ENCODE measurements around the gene KRTAP10-10. TPM values are rescaled to one million over a fixed set of nuclear protein-coding genes. Genes with fewer than 3 reads are reported as not detected.
"Not testable (repeated sequence)": the region's sequence is repeated elsewhere in the genome, so short reads cannot be mapped to it uniquely, and the experiment has no call there.

Gene KRTAP10-10
- total RNA-seq, 1 experiment from 2014 or later, result not detected

DNA sequence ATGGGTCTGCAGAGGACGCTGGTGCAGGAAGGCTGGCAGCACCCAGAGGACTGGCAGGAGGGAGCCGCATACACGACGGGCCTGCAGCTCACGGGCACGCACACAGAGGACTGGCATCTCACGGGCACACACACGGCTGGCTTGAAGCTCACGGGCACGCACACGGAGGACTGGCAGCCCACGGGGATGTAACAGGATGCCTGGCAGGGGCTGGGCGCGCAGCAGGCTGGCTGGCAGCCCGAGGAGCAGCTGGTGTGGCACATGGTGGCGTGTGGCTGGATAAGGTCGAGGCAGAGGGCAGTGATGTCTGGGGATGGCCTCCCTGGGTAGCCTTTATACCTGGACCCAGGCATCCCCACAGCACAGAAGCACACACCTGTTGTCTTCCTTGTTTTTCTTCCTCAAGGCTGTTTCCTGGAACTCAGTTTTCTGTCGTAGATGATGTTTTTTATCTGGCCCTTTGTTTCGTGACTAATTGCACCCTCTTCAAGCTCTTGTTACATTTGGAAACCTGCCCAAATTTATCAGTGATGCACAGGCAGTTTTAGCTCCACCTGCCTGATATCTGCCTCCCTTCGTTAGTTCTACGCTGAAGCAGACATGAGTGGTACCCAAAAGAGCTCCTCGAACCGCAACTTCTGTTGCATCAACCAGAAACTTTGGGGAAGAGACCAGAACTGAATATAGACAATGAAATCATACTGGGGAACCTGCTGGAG, 44.9 kb downstream of the KRTAP10-10 start, which contains the start of gene KRTAP12-1:
TSS of gene KRTAP12-1 (minus strand) at position 303 of the 719 bp plus-strand sequence. CDS start at position 263, 40 bp downstream.
- DNase-seq (ENCODE audit: low spot score), result no peak

DNA sequence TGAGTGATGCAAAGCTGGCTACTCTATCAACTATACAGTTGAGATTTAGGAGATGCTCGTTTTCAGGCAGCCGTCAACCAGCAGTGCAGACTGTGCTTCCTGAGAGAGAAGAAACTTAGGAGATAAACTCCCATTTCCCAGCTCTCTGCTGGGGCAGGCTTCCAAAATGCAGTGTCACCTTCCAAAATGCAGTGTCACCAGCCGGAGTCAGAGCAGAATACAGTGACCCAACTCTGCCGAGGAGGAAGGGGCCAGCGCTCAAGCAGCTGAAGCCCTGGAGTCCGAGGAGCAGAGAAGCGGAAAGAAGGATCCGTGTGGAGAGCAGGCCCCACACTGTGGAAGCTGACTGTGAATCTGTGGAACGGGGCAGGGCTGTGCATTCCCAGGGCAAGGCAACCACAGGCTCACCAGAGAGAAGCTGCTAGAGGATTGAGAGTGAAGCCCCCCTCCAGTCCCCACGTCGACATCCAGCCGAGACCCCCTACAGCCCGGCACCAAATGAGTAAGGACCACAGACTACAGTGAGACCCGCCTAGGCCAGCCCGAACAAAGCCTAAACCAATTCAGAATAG, 45.5 kb downstream of the KRTAP10-10 start:
- DNase-seq (ENCODE audit: low spot score), result no peak

DNA sequence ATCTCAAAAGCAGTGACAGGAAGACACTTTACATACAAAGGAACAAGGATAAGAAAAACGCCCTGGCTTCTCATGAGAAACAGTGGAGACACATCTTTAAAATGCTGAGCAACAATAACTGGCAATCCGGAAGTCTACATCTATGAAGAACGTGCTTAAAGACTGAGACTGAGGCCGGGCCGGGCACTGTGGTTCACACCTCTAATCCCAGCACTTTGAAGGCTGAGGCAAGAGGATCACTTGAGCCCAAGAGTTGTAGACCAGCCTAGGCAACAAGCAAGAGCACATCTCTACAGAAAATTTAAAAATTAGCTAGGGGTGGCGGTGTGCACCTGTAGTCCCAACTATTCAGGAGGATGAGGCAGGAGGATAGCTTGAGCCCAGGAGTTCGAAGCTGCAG, 46.9 kb downstream of the KRTAP10-10 start:
- DNase-seq (ENCODE audit: low spot score), result no peak

DNA sequence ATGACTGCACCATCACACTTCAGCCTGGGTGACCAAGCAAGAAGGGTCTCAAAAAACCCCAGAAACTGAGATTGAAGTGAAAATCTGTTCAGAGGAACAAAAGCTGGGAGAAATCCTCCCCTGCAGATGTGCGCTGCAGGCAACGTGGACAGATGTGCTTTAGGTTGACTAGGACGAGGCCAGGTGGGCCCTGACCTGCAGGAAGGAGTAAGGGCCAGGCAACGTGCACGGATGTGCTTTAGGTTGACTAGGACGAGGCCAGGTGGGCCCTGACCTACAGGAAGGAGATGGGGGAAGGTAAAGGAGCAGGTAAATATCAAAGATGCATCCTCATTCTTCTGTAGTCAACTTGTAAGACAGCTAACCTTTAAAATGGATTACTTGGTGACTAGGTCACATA, 47.3 kb downstream of the KRTAP10-10 start:
- DNase-seq (ENCODE audit: low spot score), result no peak

DNA sequence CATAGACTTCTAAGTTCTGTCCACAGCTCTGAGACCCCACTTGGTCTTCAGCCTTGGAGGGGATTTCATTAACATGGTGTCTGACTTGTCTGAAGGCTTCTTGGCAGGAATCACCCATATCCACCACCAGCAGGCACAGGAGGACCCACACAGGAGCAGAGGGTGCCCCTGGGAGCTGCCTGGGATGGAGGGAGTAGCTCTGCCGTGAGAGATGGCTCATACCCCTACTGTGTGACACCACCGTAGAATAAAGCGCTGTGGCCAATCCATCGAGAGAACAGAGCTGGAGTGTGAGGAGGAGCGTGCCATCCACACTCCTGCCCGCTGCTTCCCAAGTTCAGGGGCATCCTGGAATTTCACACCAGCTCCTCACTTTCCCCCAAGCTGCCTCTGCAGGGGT, 47.9 kb downstream of the KRTAP10-10 start:
- not testable (repeated sequence) for DNase-seq (ENCODE audit: low spot score)

DNA sequence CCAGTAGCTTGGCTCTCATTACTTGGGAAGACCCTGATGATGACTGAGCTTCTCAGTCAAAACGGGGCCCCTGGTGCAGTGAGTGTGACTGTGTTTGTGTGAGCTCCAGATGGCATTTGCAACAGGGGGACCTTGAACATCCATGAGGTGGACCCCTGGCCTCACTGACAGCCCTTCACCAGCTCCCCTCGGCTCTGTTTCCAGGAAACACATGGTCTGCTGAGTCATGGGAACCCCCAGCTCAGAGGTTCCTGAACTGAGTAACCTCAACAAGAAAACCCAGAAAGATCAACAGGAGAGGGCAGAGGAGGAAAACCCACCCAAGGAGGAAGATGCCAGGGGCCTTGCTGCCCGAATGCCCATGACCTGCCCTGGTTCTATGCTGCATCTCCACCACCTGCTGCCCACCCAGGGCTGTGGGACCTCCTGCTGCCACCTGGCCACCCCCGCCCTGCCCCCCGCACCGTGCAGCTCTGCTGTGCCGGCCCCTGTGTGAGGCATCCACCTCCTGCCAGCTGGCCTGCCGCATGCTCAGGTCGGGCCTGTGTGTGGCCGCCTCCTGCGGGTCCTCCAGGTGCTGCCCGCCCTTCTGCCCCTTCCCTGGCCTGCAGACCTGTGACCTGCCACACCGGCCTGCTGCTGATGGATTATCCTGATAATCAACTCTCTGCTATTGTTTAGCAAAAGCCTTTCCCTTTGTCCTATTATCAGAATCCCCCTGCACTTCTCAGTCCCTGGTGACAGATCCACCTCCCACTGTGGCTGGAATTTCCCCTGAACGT, 49.0 kb downstream of the KRTAP10-10 start:
- DNase-seq (ENCODE audit: low spot score), result no peak

DNA sequence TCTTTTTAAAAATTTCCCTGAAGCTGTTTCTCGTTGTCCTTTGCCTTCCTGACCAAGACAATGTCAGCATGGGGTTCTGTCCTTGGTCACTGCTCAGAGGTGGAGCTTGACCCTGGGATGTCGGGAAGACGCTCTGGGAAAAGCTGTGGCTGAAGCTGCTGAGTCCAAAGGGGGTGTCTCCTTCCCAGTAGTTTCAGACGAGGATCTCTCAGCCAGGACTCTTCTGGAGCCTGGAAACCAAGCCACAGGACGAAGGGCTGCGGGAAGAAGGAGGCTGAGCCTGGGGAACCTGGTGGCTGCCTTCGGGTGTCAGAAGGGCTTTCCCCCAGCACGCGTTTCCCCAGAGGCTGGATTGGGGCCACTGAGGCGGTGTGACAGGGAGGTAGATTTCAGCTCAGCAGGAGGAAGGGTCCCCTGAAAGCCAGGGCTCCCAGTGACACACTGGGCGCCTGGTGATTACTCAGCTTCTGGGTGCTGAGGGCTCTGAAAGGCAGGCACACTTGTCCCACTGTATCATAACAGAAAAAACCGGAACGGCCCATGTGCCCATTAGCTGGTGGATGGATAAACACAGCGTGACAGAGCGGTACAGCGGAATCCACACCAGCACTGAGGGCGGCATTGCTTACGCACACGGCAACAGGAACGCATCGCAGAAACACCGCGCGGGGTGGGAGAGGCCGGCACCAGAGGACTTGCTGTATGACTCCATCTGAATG, 49.8 kb downstream of the KRTAP10-10 start:
- DNase-seq (ENCODE audit: low spot score), result no peak

DNA sequence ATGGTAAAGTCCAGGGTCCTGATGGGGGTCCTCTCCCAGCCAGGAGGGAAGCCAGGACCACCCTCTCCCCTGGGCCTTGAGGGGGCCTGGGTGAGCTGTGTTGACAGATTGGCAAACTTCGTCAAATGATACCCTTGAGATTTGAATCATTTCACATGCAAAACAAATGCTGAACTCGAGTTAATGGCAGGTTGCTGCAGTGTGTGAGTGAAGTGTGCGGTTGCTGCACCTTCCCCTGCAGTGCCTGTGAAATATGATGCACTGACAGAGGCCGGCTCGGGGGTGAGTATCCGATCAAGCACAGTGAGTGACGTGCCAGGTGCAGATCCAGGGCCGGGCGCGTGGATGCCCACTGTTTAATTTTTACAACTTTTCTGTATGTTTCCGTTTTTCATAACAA, 50.5 kb downstream of the KRTAP10-10 start:
- no peak for DNase-seq (ENCODE audit: low spot score)

Small RNA genes lying within 50 kb of the gene (small RNA-seq; reads per million reads assigned to genes)
- gene KRTAP12-6P, result not detected

Other genes with a start within 250 kb of the KRTAP10-10 start
- 0.08 and 0.10 TPM in 2 replicates for gene LRRC3, start 181.8 kb upstream of the KRTAP10-10 start, total RNA-seq (2014; rRNA removed; shearing (Covaris generic))
- not detected in 2 replicates for gene KRTAP10-1, start 97.2 kb upstream of the KRTAP10-10 start, total RNA-seq (2014; rRNA removed; shearing (Covaris generic))
- not detected in 2 replicates for gene KRTAP10-2, start 85.9 kb upstream of the KRTAP10-10 start, total RNA-seq (2014; rRNA removed; shearing (Covaris generic))
- gene KRTAP10-3, start 78.6 kb upstream of the KRTAP10-10 start, total RNA-seq (2014; rRNA removed; shearing (Covaris generic)), result not detected in 2 replicates
- gene KRTAP10-4, start 63.6 kb upstream of the KRTAP10-10 start, total RNA-seq (2014; rRNA removed; shearing (Covaris generic)), result not detected in 2 replicates
- not detected in 2 replicates for gene KRTAP10-5, start 56.8 kb upstream of the KRTAP10-10 start, total RNA-seq (2014; rRNA removed; shearing (Covaris generic))
- gene KRTAP10-6, start 44.9 kb upstream of the KRTAP10-10 start, total RNA-seq (2014; rRNA removed; shearing (Covaris generic)), result not detected in 2 replicates
- not detected in 2 replicates for gene KRTAP10-7, start 36.8 kb upstream of the KRTAP10-10 start, total RNA-seq (2014; rRNA removed; shearing (Covaris generic))
- gene KRTAP10-8, start 25.3 kb upstream of the KRTAP10-10 start, total RNA-seq (2014; rRNA removed; shearing (Covaris generic)), result not detected in 2 replicates
- not detected in 2 replicates for gene KRTAP10-9, start 10.3 kb upstream of the KRTAP10-10 start, total RNA-seq (2014; rRNA removed; shearing (Covaris generic))
- not detected in 2 replicates for gene KRTAP10-11, start 9.1 kb downstream of the KRTAP10-10 start, total RNA-seq (2014; rRNA removed; shearing (Covaris generic))
- not detected in 2 replicates for gene KRTAP12-4, start 17.3 kb downstream of the KRTAP10-10 start, total RNA-seq (2014; rRNA removed; shearing (Covaris generic))
- gene KRTAP12-3, start 20.6 kb downstream of the KRTAP10-10 start, total RNA-seq (2014; rRNA removed; shearing (Covaris generic)), result not detected in 2 replicates
- gene KRTAP12-2, start 29.6 kb downstream of the KRTAP10-10 start, total RNA-seq (2014; rRNA removed; shearing (Covaris generic)), result not detected in 2 replicates
- not detected in 2 replicates for gene KRTAP12-1, start 44.8 kb downstream of the KRTAP10-10 start, total RNA-seq (2014; rRNA removed; shearing (Covaris generic))
- not detected in 2 replicates for gene KRTAP10-12, start 59.8 kb downstream of the KRTAP10-10 start, total RNA-seq (2014; rRNA removed; shearing (Covaris generic))
- not detected in 2 replicates for gene TSPEAR, start 74.2 kb downstream of the KRTAP10-10 start, total RNA-seq (2014; rRNA removed; shearing (Covaris generic))
- gene UBE2G2, start 164.5 kb downstream of the KRTAP10-10 start, total RNA-seq (2014; rRNA removed; shearing (Covaris generic)), result 63.7 and 64.5 TPM in 2 replicates
- gene SUMO3, start 180.7 kb downstream of the KRTAP10-10 start, total RNA-seq (2014; rRNA removed; shearing (Covaris generic)), result 90.3 and 98.8 TPM in 2 replicates
- gene PTTG1IP, start 236.3 kb downstream of the KRTAP10-10 start, total RNA-seq (2014; rRNA removed; shearing (Covaris generic)), result 116 and 123 TPM in 2 replicates